K562 (cell line): ENCODE data around the gene EMC10. TPM values are rescaled to one million over a fixed set of nuclear protein-coding genes. Genes with fewer than 3 reads are reported as not detected.

Experiments
- ATAC-seq: fragments of 200-7000 bp; cut with Tn5 transposase; 3 replicates; pipeline ENCODE4 v1.9.1; 2020; ENCODE audit warnings: moderate library complexity
- BruUV-seq: library from RNA; stranded (reverse); fragments of 400-500 nt; replicated peaks from 2 replicates; lab custom pipeline; 2021; lab: Mats Ljungman, UMichigan
- CTCF ChIA-PET: fragments of 300-600 bp; formaldehyde crosslinking; extraction: SDS; loops from one replicate; lab custom pipeline; 2021; ENCODE audit warnings: low intra/inter-chr PET ratio; lab: Yijun Ruan, JAX
- POLR2A ChIA-PET: fragments of 300-600, 350-650 bp; sonication (Branson Sonifier 250); formaldehyde crosslinking; extraction: SDS; loops from one replicate; lab custom pipeline; 2021; ENCODE audit warnings: antibody characterized with exemption, inconsistent platforms; lab: Yijun Ruan, JAX
- DNase-seq, 4 experiments: peaks; one replicate each; pipeline versions ENCODE4 v3.0.0 to v3.0.0-alpha.2; 2011 to 2018; ENCODE audit warnings: low spot score in 3 of 4, mixed read lengths in 3 of 4; ENCODE audit errors: extremely low read depth in 1 of 4
- FAIRE-seq: peaks from 2 replicates; lab custom pipeline; 2011; peaks lifted over from hg19 to GRCh38; lab: Jason Lieb, UNC
- H2AFZ ChIP-seq: 2 replicates; pipeline ENCODE4 v1.6.0; 2011; ENCODE audit warnings: low read depth, low read length, control low read depth, inconsistent platforms
- H3K27ac ChIP-seq: fragments of 200-600 bp; 3 replicates; pipeline ENCODE4 v1.8.0; 2011; ENCODE audit warnings: low read depth, mild to moderate bottlenecking, control low read depth, inconsistent platforms, low read length, moderate library complexity, mixed read lengths; ENCODE audit errors: extremely low read depth
- H3K27me3 ChIP-seq, 2 experiments: fragments of 300-600 bp in 1 of 2; 2 replicates in 1 of 2; 3 replicates in 1 of 2; pipeline versions ENCODE4 v1.6.0 to v1.8.0; 2011; ENCODE audit warnings: inconsistent platforms in 2 of 2, low read length in 2 of 2, mild to moderate bottlenecking in 1 of 2, mixed read lengths in 1 of 2, moderate library complexity in 1 of 2; ENCODE audit not compliant: control insufficient read depth in 2 of 2, insufficient read depth in 2 of 2
- H3K36me3 ChIP-seq: fragments of 300-600 bp; 3 replicates; pipeline ENCODE4 v1.8.0; 2011; ENCODE audit warnings: mild to moderate bottlenecking, low read length, inconsistent platforms; ENCODE audit not compliant: control insufficient read depth, insufficient read depth
- H3K4me1 ChIP-seq, 2 experiments: fragments of 200-600 bp in 1 of 2; replicated peaks in 1 of 2; 2 replicates in 1 of 2; 3 replicates in 1 of 2; pipeline versions ENCODE4 v1.5.1 to v1.8.0; 2011; ENCODE audit warnings: inconsistent platforms in 2 of 2, low read length in 2 of 2, mild to moderate bottlenecking in 1 of 2, mixed read lengths in 1 of 2, moderate library complexity in 1 of 2; ENCODE audit not compliant: control insufficient read depth in 2 of 2, insufficient read depth in 2 of 2
- H3K4me2 ChIP-seq: 2 replicates; pipeline ENCODE4 v1.6.1; 2011; ENCODE audit warnings: low read length, control low read depth, inconsistent platforms, mixed read lengths; ENCODE audit not compliant: insufficient read depth
- H3K4me3 ChIP-seq: fragments of 200-600 bp; sonication (generic), shearing (Covaris generic); 2 replicates; pipeline ENCODE4 v1.5.1; 2016; ENCODE audit warnings: control low read depth, inconsistent platforms
- H3K79me2 ChIP-seq: fragments of 200-600 bp; 3 replicates; pipeline ENCODE4 v1.8.0; 2011; ENCODE audit warnings: low read length, inconsistent platforms; ENCODE audit not compliant: control insufficient read depth, insufficient read depth
- H3K9ac ChIP-seq, 2 experiments: 2 replicates each; pipeline versions ENCODE4 v1.6.0 to v1.6.1; 2011; ENCODE audit warnings: low read depth in 2 of 2, low read length in 2 of 2, control low read depth in 1 of 2, inconsistent platforms in 1 of 2, mild to moderate bottlenecking in 1 of 2, mixed read lengths in 1 of 2; ENCODE audit not compliant: insufficient read depth in 1 of 2
- H3K9me1 ChIP-seq: one replicate; pipeline ENCODE4 v1.6.0; 2011; ENCODE audit warnings: inconsistent platforms, mild to moderate bottlenecking, low read length, moderate library complexity; ENCODE audit not compliant: control insufficient read depth, insufficient read depth
- H3K9me3 ChIP-seq: replicated peaks from 2 replicates; pipeline ENCODE4 v1.5.1; 2011; ENCODE audit warnings: low read depth, low read length, inconsistent platforms; ENCODE audit not compliant: control insufficient read depth, insufficient read depth
- H4K20me1 ChIP-seq: replicated peaks from 2 replicates; pipeline ENCODE4 v1.6.1; 2011; ENCODE audit warnings: low read length, inconsistent platforms, mixed read lengths; ENCODE audit not compliant: control insufficient read depth, insufficient read depth
- CAMTA2 ChIP-seq: fragments of 250-450 bp; sonication (Bioruptor Pico); conservative IDR thresholded peaks from 2 replicates; pipeline ENCODE4 v1.5.1; 2022
- E2F8 ChIP-seq: fragments of 450-650 bp; IDR thresholded peaks from 2 replicates; pipeline ENCODE4 v1.7.1; 2018; ENCODE audit warnings: mild to moderate bottlenecking, low read depth; ENCODE audit not compliant: partially characterized antibody
- GATAD2A ChIP-seq: fragments of 450-650 bp; IDR thresholded peaks from 2 replicates; pipeline ENCODE4 v1.6.1; 2017
- GMEB1 ChIP-seq: fragments of 250-450 bp; sonication (Bioruptor Pico); IDR thresholded peaks from 2 replicates; pipeline ENCODE4 v1.4.0; 2020; ENCODE audit warnings: mild to moderate bottlenecking
- MXI1 ChIP-seq: IDR thresholded peaks from 2 replicates; pipeline ENCODE4 v1.6.1; 2011; ENCODE audit warnings: low read depth, mild to moderate bottlenecking, improper control_type of control experiment, low read length
- NFYB ChIP-seq: IDR thresholded peaks from 2 replicates; pipeline ENCODE4 v1.6.1; 2011; ENCODE audit warnings: mild to moderate bottlenecking, moderate library complexity; ENCODE audit not compliant: insufficient read length; ENCODE audit errors: extremely low read depth
- ZNF3 ChIP-seq: fragments of 250-450 bp; sonication (Bioruptor Pico); IDR thresholded peaks from 2 replicates; pipeline ENCODE4 v1.5.0; 2021; ENCODE audit warnings: mild to moderate bottlenecking, moderate library complexity
- ZNF644 ChIP-seq: fragments of 200-800 bp; sonication (Bioruptor generic); IDR thresholded peaks from 2 replicates; pipeline ENCODE4 v1.6.1; 2016; ENCODE audit warnings: low read depth, missing genetic modification characterization, missing compliant biosample characterization
- ZNF707 ChIP-seq: fragments of 250-450 bp; sonication (Bioruptor Pico); conservative IDR thresholded peaks from 2 replicates; pipeline ENCODE4 v1.8.0; 2022; ENCODE audit warnings: inconsistent platforms, mild to moderate bottlenecking, moderate library complexity
- WGBS: fragments of 100-300 bp; shearing (Covaris generic); methylation state at CpG from one replicate; pipeline ENCODE4 v1.1.6; 2016; ENCODE audit warnings: low coverage, mixed read lengths; ENCODE audit not compliant: insufficient coverage; ENCODE audit errors: missing lambda C conversion rate; 5-methylcytosine and 5-hydroxymethylcytosine counted together
- in situ Hi-C: fragments of 300-500 bp; cut with MboI; formaldehyde crosslinking; loops from 4 replicates; pipeline ENCODE4 v1.15.0; 2018; ENCODE audit warnings: inconsistent platforms, mixed read lengths
- intact Hi-C: fragments of 100-400 bp; cut with micrococcal nuclease; formaldehyde crosslinking; loops from 2 replicates; pipeline ENCODE4 v1.14.2; 2022
- polyA plus RNA-seq, 8 experiments: library from polyadenylated mRNA; depleted of rRNA in 4 of 8; stranded (reverse) in 5 of 8; unstranded in 3 of 8; fragments of >200 nt; fragmentation: Nextera tagmentation in 2 of 8; fragmentation: Illumina TruSeq in 1 of 8; extraction: Ambion mirVana in 2 of 8; extraction: Trizol in 1 of 8; gene quantifications; 2 replicates each; pipeline versions ENCODE4 v1.2.1 to v1.2.3, GENCODE V29; 2011 to 2014; ENCODE audit warnings: inconsistent platforms in 1 of 8, missing spikeins in 1 of 8
- total RNA-seq, 7 experiments: library from RNA; depleted of rRNA in 6 of 7; stranded (reverse); fragments of >200 nt in 6 of 7; fragmentation: Illumina TruSeq in 2 of 7; extraction: Trizol in 2 of 7; gene quantifications; 2 replicates each; pipeline versions ENCODE4 v1.2.1 to v1.2.3, GENCODE V29; 2011 to 2021; ENCODE audit warnings: low replicate concordance in 1 of 7
- TF ChIP-seq, protein P1 (sequence below): sonication (generic); formaldehyde crosslinking; IDR thresholded peaks from 2 replicates; pipeline ENCODE4 v1.5.0; 2020; ENCODE audit warnings: missing genetic modification reagents

EMC10 gene
- total and polyA plus RNA-seq, 9 of the 15 experiments (the other 6 are each of a cell fraction or from before 2014, with no cell fraction given) = 1.4 to 46.0 (median 13.1) TPM

DNA sequence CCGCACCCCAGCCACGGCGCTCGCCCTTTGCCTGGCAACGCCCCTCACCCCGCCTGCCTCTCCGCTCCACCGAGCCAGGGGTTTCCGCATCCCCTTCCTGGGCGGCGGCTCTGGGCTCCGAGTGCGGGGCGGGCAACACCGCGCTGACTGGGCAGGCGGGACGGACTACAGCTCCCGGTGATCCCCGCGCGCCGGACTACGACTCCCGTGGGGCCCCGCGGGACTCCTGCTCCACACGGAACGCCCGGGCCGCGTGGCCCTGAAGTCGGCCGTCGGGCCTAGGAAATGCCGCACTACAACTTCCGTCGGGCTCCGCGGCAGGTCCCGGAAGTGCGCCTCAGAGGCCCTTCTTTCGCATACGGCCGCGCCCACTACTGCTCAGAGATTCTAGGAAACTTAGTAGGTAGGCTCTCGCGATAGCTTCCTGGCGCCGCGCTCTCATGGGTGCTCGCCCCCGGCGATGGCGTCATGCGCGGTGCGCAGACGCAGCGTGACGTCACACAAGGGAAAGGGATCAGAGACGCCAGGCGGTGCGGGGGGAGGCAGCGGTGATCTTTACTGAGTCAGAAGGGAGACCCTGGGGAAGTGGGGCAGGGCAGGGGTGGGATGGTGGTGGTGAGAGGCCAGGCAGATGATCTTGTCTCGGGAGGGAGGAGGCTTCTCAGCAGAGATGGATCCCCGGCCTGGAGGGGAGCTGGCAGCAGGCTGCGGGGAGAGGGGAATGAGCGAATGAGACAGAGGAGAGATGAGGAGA, 34.9 kb downstream of the EMC10 start, which contains the start of gene JOSD2:
JOSD2 (minus strand) TSS at position 123 of the 754 bp plus-strand sequence. CDS start 760 bp downstream, outside the sequence.
- Histone ChIP-seq H3K27ac (peak within 1 kb of the TSS; percentile 74), H2AFZ (peak within 1 kb of the TSS; percentile 88), H3K4me1 (peaks cover 5 to 64% of the 10 kb centered on the region in 2 experiments; a peak in 4 of 5 replicates), H3K9me1 (peaks cover 4% of the 10 kb centered on the region), H3K4me3 (peak within 1 kb of the TSS; percentile 55), H3K27me3 (no peaks in the 10 kb centered on the region), H3K4me2 (peak within 1 kb of the TSS; percentile 85), H3K9ac (peak within 1 kb of the TSS; percentile 68 to 93), H3K79me2 (no peaks in the 10 kb centered on the region; the same call in 2 of the 3 replicates), H4K20me1 (no peaks in the 10 kb centered on the region), H3K36me3 (no peaks in the 10 kb centered on the region), H3K9me3 (no peaks in the 10 kb centered on the region)
- peak; percentile 97 to 100 (median 97) for DNase-seq
- POLR2A ChIA-PET = interaction anchor here (0.6 to 1.5 kb wide), 10 partner anchors 9 to 368 kb away, joined by 3 to 5 read pairs (median 3); no protein-coding TSS in a partner anchor
- 1% methylated on average over 59 of the region's 69 CpGs for WGBS
- in situ Hi-C loops = no loop called here
- ATAC-seq = peak; percentile 98
- no TSS peak for BruUV-seq
- intact Hi-C loops = no loop called here
- CTCF ChIA-PET = interaction anchor here (0.7 kb wide), 1 partner anchor 25 kb away, joined by 5 read pairs; no protein-coding TSS in a partner anchor
- FAIRE-seq = peak; percentile 100
- TF ChIP-seq GMEB1 (CRISPR knock-in tag) = peak; percentile 74
- no peak; the same call in 1 of the 2 replicates for TF ChIP-seq MXI1
- TF ChIP-seq E2F8 = peak; percentile 94
- peak; percentile 53; the same call in 1 of the 2 replicates for TF ChIP-seq GATAD2A
- TF ChIP-seq ZNF3 (CRISPR knock-in tag) = no peak
- TF ChIP-seq ZNF644 (tag) = peak; percentile 72; the same call in 1 of the 2 replicates
- no peak for TF ChIP-seq ZNF707 (CRISPR knock-in tag)
- peak; percentile 60; the same call in 1 of the 2 replicates for TF ChIP-seq CAMTA2 (CRISPR knock-in tag)
- TF ChIP-seq, protein P1, sequence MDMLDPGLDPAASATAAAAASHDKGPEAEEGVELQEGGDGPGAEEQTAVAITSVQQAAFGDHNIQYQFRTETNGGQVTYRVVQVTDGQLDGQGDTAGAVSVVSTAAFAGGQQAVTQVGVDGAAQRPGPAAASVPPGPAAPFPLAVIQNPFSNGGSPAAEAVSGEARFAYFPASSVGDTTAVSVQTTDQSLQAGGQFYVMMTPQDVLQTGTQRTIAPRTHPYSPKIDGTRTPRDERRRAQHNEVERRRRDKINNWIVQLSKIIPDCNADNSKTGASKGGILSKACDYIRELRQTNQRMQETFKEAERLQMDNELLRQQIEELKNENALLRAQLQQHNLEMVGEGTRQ (CRISPR knock-in tag) = peak; percentile 72
- no peak for TF ChIP-seq NFYB
